NCI-H524 treated with DMSO at 0.1 percent for 48 hours (cell line): ENCODE results near the gene SEL1L2.
A peak's percentile ranks its signal among the peaks of the same experiment; 100 is the strongest.

Source experiments
- DNase-seq: peaks from one replicate; lab custom pipeline; 2025; lab: John Stamatoyannopoulos, UW

Gene SEL1L2

GRCh38 chr20:13863244-13863643 lies 127.2 kb downstream of the SEL1L2 start:
- no peak for DNase-seq

- DNase-seq: no peak
Observed at GRCh38 chr20:13862245-13862644, 128.2 kb downstream of the SEL1L2 start.

- DNase-seq: no peak
Observed at GRCh38 chr20:13858871-13859270, 131.5 kb downstream of the SEL1L2 start.

- no peak for DNase-seq
Observed at GRCh38 chr20:13858439-13858838, 132.0 kb downstream of the SEL1L2 start.

- DNase-seq: no peak
Observed at GRCh38 chr20:13857961-13858360, 132.5 kb downstream of the SEL1L2 start.

GRCh38 chr20:13857304-13857703 lies 133.1 kb downstream of the SEL1L2 start:
- no peak for DNase-seq

GRCh38 chr20:13856354-13856753 lies 134.1 kb downstream of the SEL1L2 start:
- DNase-seq: no peak

- DNase-seq: no peak
Observed at GRCh38 chr20:13855613-13856012, 134.8 kb downstream of the SEL1L2 start.

- DNase-seq: no peak
Observed at GRCh38 chr20:13852306-13852705, 138.1 kb downstream of the SEL1L2 start.

GRCh38 chr20:13851279-13851678 lies 139.1 kb downstream of the SEL1L2 start:
- no peak for DNase-seq

GRCh38 chr20:13844296-13844695 lies 146.1 kb downstream of the SEL1L2 start:
- no peak for DNase-seq

GRCh38 chr20:13841206-13841605 lies 149.2 kb downstream of the SEL1L2 start:
- DNase-seq: no peak

GRCh38 chr20:13840093-13840465 lies 150.3 kb downstream of the SEL1L2 start:
- no peak for DNase-seq

- DNase-seq: peak; percentile 99
Observed at GRCh38 chr20:13839421-13840092, 150.9 kb downstream of the SEL1L2 start.

- no peak for DNase-seq
Observed at GRCh38 chr20:13838664-13839063, 151.8 kb downstream of the SEL1L2 start.

- no peak for DNase-seq
Observed at GRCh38 chr20:13831476-13831875, 158.9 kb downstream of the SEL1L2 start.

GRCh38 chr20:13825465-13825864 lies 164.9 kb downstream of the SEL1L2 start:
- DNase-seq: no peak

GRCh38 chr20:13824459-13824858 lies 166.0 kb downstream of the SEL1L2 start:
- no peak for DNase-seq

GRCh38 chr20:13822459-13822858 lies 168.0 kb downstream of the SEL1L2 start:
- no peak for DNase-seq

GRCh38 chr20:13821876-13822275 lies 168.5 kb downstream of the SEL1L2 start:
- no peak for DNase-seq

- DNase-seq: peak; percentile 53
Observed at GRCh38 chr20:13819885-13820645, 170.3 kb downstream of the SEL1L2 start.

- no peak for DNase-seq
Observed at GRCh38 chr20:13817342-13817741, 173.1 kb downstream of the SEL1L2 start.

GRCh38 chr20:13816757-13817156 lies 173.7 kb downstream of the SEL1L2 start:
- no peak for DNase-seq

GRCh38 chr20:13814672-13815071 lies 175.7 kb downstream of the SEL1L2 start:
- DNase-seq: no peak
